Measurements from ENCODE around the gene ZBTB16. TPM values are rescaled to one million over a fixed set of nuclear protein-coding genes. Genes with fewer than 3 reads are reported as not detected.

Gene ZBTB16
- total and polyA plus RNA-seq, 2 donors (not counting 3 experiments of a cell fraction or from before 2014, with no cell fraction given) = 9.8 to 20.3 TPM

GRCh38 chr11:114187173-114187572, 127.7 kb downstream of the ZBTB16 start:
- no peak for FAIRE-seq
- no peak overlapping the region for H2AFZ ChIP-seq (ENCODE audit: low read depth, low read length)
- no peaks in the 10 kb centered on the region for H3K9me3 ChIP-seq (replicated peaks; ENCODE audit: control insufficient read depth, insufficient read depth, low read length)
- ChIA-PET CTCF (no interaction called here), POLR2A (no interaction called here)
- peaks cover 0 to 13% of the 10 kb centered on the region in 2 experiments for H3K36me3 ChIP-seq (ENCODE audit: control insufficient read depth in 2 of 2, extremely low read depth in 1 of 2, insufficient read depth in 2 of 2, low read length in 2 of 2)
- dilution Hi-C loops (cut with MboI; ENCODE audit: extremely low pct_ligation_motif_present, low sequenced_read_pairs) = no loop called here
- BruUV-seq (replicated peaks) = no TSS peak
- no peaks in the 10 kb centered on the region for H4K20me1 ChIP-seq (replicated peaks; ENCODE audit: control insufficient read depth, extremely low read depth, insufficient read depth, low read length)
- no peaks in the 10 kb centered on the region for H3K9me1 ChIP-seq (replicated peaks; ENCODE audit: control insufficient read depth, extremely low read depth, insufficient read depth, low read length)
- no peak overlapping the region for H3K9ac ChIP-seq (replicated peaks; ENCODE audit: extremely low read depth, insufficient read depth, low read length)
- no peak overlapping the region for H3K27ac ChIP-seq (ENCODE audit: insufficient read depth, low read depth, low read length)
- intact Hi-C loops (cut with micrococcal nuclease) = no loop called here
- H3K4me1 ChIP-seq (ENCODE audit: control insufficient read depth, extremely low read depth, insufficient read depth, low read length) = no peaks in the 10 kb centered on the region
- H3K27me3 ChIP-seq (ENCODE audit: control insufficient read depth in 2 of 2, insufficient read depth in 2 of 2, low read length in 2 of 2) = no peaks in the 10 kb centered on the region
- H3K79me2 ChIP-seq (ENCODE audit: control insufficient read depth, insufficient read depth, low read length) = no peaks in the 10 kb centered on the region
- H3K4me2 ChIP-seq (ENCODE audit: insufficient read depth, low read length) = no peak overlapping the region
- H3K4me3 ChIP-seq (replicated peaks in 1 of 3; ENCODE audit: insufficient read depth in 1 of 3, low read depth in 1 of 3, low read length in 3 of 3) = no peak overlapping the region
- no peak for TF ChIP-seq POLR2AphosphoS5 (IDR thresholded peaks at IDR 0.05; ENCODE audit: insufficient read depth, low read depth, low read length)
- no peak for TF ChIP-seq FOS (IDR thresholded peaks at IDR 0.05; ENCODE audit: borderline replicate concordance, insufficient read depth, low read length)
- TF ChIP-seq POLR2A (IDR thresholded peaks at IDR 0.05; ENCODE audit: low read depth, low read length) = no peak
- no peak for TF ChIP-seq CTCF (IDR thresholded peaks at IDR 0.05; ENCODE audit: extremely low read depth in 1 of 2, insufficient read depth in 1 of 2, low read depth in 1 of 2, low read length in 2 of 2)
- no peak for TF ChIP-seq MYC (IDR thresholded peaks at IDR 0.05; ENCODE audit: low read depth, low read length)
- no peak for TF ChIP-seq EZH2 (IDR thresholded peaks at IDR 0.05; ENCODE audit: borderline replicate concordance, low read depth, low read length, severe bottlenecking)
- TF ChIP-seq GATA2 (IDR thresholded peaks at IDR 0.05; ENCODE audit: insufficient read depth, insufficient read length, low read depth, low read length) = no peak
- no peak for TF ChIP-seq JUN (IDR thresholded peaks at IDR 0.05; ENCODE audit: borderline replicate concordance, insufficient read depth, insufficient read length, low read depth)
- no peak for TF ChIP-seq MAX (IDR thresholded peaks at IDR 0.05; ENCODE audit: insufficient read depth, insufficient read length)
- DNase-seq (ENCODE audit: low read depth, low spot score) = no peak

Data from endothelial cell of umbilical vein (primary cell).